Astrocyte of the cerebellum (primary cell): ENCODE results near the gene DIP2A.

ENCODE experiments used
- DNase-seq: peaks from one replicate; pipeline ENCODE4 v3.0.0-alpha.2; 2011; ENCODE audit warnings: low read depth
- H3K4me3 ChIP-seq: 2 replicates; pipeline ENCODE4 v1.5.1; 2011; ENCODE audit warnings: mild to moderate bottlenecking, low read depth, low read length, moderate library complexity
- in situ Hi-C: cut with HindIII; loops from 2 replicates; pipeline ENCODE4 v1.10.0; 2017; ENCODE audit warnings: low sequenced_read_pairs
- TF ChIP-seq, protein P1 (sequence below): IDR thresholded peaks from 2 replicates; pipeline ENCODE4 v1.5.1; 2012; ENCODE audit warnings: low read length, low read depth, moderate library complexity, mild to moderate bottlenecking; ENCODE audit errors: missing control alignments

DIP2A gene

DNA sequence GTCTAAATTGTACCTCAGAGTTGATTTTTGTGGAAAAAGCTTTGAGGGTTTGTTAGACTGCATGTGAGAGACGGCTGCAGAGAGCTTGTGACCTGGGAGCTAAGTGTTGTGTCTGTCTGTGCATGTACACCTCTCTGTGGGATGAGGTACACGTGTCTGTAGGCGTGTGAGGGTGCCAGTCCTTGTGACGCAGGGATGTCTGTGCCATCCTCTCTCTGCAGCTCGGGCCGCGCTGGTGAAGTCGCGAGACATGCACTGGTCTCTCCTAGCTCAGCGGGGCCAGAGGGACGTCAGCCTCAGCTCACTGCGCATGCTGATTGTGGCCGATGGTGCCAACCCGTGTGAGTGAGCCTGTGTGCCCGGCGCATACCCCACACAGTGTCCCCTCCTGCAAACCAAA lies 79.6 kb downstream of the DIP2A start:
- in situ Hi-C loops: no loop called here
- TF ChIP-seq, protein P1, sequence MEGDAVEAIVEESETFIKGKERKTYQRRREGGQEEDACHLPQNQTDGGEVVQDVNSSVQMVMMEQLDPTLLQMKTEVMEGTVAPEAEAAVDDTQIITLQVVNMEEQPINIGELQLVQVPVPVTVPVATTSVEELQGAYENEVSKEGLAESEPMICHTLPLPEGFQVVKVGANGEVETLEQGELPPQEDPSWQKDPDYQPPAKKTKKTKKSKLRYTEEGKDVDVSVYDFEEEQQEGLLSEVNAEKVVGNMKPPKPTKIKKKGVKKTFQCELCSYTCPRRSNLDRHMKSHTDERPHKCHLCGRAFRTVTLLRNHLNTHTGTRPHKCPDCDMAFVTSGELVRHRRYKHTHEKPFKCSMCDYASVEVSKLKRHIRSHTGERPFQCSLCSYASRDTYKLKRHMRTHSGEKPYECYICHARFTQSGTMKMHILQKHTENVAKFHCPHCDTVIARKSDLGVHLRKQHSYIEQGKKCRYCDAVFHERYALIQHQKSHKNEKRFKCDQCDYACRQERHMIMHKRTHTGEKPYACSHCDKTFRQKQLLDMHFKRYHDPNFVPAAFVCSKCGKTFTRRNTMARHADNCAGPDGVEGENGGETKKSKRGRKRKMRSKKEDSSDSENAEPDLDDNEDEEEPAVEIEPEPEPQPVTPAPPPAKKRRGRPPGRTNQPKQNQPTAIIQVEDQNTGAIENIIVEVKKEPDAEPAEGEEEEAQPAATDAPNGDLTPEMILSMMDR: no peak
- DNase-seq: no peak
- H3K4me3 ChIP-seq: no peak overlapping the region

- TF ChIP-seq, protein P1: no peak
- in situ Hi-C loops: no loop called here
- DNase-seq: no peak
- no peak overlapping the region for H3K4me3 ChIP-seq
Measured at GRCh38 chr21:46538851-46539666, 80.4 kb downstream of the DIP2A start.

DNA sequence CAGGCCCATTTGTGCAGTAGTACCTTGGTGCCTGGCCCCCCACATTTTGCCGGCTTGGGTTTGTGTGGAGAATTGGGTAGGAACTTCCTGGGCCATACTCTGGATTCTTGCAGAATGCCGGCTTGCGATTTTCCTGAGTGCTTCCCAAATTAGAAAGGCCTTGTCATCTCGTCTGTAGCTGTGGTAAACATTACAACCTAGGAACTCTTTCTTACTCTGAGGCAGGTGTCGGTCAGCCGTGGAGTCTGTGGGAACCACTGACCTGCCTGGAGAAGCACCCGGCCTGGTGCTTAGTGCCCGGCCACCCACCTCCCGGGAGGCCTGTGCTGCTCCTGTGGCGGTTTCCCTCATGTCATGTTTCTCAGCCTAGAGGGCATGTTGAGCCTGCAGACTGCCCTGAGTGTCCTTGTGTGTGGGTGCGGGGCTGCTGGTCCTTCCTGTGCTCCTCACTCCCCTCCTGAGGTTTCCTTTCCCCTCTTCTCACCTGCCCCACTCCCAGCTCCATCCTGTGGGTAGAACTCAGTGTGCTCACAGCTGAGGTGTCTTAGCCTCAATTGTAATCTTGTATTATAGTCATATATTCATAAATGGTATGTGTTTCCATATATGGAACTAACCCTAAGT lies 81.5 kb downstream of the DIP2A start:
- no peak overlapping the region for H3K4me3 ChIP-seq
- TF ChIP-seq, protein P1: no peak
- no peak for DNase-seq
- in situ Hi-C loops: no loop called here

DNA sequence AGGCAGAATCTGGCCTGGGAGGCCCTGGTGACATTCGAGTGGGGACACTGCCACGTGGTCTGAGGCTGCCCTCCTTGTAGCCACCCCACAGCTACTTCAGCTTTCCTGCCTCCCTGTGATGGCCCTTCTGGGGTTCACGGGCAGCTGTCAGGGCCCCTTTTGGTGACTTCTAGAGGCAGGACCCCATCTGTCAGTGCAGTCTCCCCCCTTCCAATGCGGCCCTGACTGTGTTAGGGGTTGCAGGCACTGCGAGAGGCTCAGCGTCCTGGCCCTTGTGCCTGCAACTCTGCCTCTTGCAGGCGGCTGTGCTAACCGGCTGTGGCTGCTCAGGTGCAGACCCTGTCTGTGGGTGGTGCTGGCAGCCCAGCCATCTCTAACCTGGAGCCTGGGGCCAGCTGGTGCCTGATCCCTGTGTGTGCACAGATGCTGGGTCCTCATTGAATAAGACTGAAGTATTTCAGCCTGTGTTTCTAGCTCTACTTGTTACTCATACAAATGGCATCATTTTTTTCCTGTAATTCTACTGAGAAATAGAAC lies 84.0 kb downstream of the DIP2A start:
- DNase-seq: no peak
- in situ Hi-C loops: no loop called here
- no peak overlapping the region for H3K4me3 ChIP-seq
- TF ChIP-seq, protein P1: no peak

DNA sequence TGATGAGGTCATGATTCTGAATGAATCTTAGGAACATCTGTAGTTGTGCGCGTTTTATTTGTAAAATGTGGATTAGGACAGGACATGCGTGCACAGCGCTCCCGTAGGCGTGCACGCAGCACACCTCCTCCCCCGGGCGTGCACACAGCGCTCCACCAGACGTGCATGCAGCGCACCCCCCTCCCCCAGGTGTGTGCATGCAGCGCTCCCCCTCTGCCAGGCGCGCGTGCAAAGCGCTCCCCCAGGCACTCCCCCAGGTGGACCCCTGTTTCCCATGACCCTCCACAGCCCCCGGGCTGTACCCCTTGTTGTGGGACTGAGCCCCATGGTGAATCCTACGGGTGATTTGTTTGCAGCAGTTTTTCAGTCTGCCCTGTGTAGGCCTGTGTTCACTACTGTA lies 84.6 kb downstream of the DIP2A start:
- in situ Hi-C loops: no loop called here
- no peak for DNase-seq
- TF ChIP-seq, protein P1: no peak
- H3K4me3 ChIP-seq: no peak overlapping the region

- DNase-seq: no peak
Measured at GRCh38 chr21:46544003-46544402, 85.3 kb downstream of the DIP2A start.

More at GRCh38 chr21:46544003-46544402, 85.3 kb downstream of the DIP2A start:
- TF ChIP-seq, protein P1: no peak
- in situ Hi-C loops: no loop called here
- no peak overlapping the region for H3K4me3 ChIP-seq
